HCT116 (cell line): ENCODE results near the gene LAMA4.

Source experiments
- CEBPB ChIP-seq: IDR thresholded peaks from 2 replicates; pipeline ENCODE4 v1.6.1; 2012; ENCODE audit warnings: low read depth
- EZH2 ChIP-seq: fragments of 200-600 bp; sonication (generic); IDR thresholded peaks from 2 replicates; pipeline ENCODE4 v1.6.1; 2017; ENCODE audit warnings: antibody characterized with exemption, mixed run types
- POLR2A ChIP-seq: IDR thresholded peaks from 2 replicates; pipeline ENCODE4 v1.7.0; 2011; ENCODE audit warnings: borderline replicate concordance; ENCODE audit not compliant: insufficient read depth, insufficient read length; ENCODE audit errors: extremely low read depth
- POLR2AphosphoS5 ChIP-seq: IDR thresholded peaks from 2 replicates; pipeline ENCODE4 v1.6.1; 2011; ENCODE audit warnings: mild to moderate bottlenecking, low read depth, low read length, moderate library complexity
- RAD21 ChIP-seq: IDR thresholded peaks from 2 replicates; pipeline ENCODE4 v1.6.1; 2012; ENCODE audit warnings: low read depth, mild to moderate bottlenecking
- TF ChIP-seq, protein P1 (sequence below), 3 experiments: fragments of 200-600 bp in 1 of 3; sonication (generic) in 1 of 3; IDR thresholded peaks in 2 of 3; conservative IDR thresholded peaks in 1 of 3; 2 replicates each; pipeline ENCODE4 v1.5.1; 2012 to 2017; ENCODE audit warnings: low read depth in 2 of 3, low read length in 2 of 3, antibody characterized with exemption in 1 of 3, borderline replicate concordance in 1 of 3, control low read depth in 1 of 3, mild to moderate bottlenecking in 1 of 3, mixed read lengths in 1 of 3, mixed run types in 1 of 3, moderate library complexity in 1 of 3; ENCODE audit not compliant: insufficient read depth in 1 of 3

DNA sequence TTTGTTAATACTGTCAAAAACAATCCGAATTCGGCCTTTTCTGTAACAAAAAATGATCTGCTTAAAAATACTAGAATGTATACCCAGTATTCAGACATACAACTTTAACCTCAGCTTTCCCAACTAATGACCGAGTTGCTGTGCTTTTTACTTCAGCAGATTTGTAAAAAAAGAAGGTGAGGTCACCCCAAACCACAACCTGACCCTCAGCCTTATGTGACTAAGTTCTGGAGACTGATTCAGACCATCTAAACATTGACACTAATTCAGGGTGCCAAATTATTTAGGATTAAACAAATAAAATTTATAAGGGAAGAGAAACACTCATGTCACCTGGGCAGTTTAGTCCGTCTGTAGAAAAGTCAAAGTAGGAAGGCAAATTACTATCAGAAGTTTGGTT lies 192.8 kb downstream of the LAMA4 start:
- TF ChIP-seq, protein P1, sequence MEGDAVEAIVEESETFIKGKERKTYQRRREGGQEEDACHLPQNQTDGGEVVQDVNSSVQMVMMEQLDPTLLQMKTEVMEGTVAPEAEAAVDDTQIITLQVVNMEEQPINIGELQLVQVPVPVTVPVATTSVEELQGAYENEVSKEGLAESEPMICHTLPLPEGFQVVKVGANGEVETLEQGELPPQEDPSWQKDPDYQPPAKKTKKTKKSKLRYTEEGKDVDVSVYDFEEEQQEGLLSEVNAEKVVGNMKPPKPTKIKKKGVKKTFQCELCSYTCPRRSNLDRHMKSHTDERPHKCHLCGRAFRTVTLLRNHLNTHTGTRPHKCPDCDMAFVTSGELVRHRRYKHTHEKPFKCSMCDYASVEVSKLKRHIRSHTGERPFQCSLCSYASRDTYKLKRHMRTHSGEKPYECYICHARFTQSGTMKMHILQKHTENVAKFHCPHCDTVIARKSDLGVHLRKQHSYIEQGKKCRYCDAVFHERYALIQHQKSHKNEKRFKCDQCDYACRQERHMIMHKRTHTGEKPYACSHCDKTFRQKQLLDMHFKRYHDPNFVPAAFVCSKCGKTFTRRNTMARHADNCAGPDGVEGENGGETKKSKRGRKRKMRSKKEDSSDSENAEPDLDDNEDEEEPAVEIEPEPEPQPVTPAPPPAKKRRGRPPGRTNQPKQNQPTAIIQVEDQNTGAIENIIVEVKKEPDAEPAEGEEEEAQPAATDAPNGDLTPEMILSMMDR (IDR thresholded peaks at IDR 0.05 in 2 of 3, conservative IDR thresholded peaks at IDR 0.05 in 1 of 3; ENCODE audit: borderline replicate concordance in 1 of 3, insufficient read depth in 1 of 3, low read depth in 2 of 3, low read length in 2 of 3): no peak
- TF ChIP-seq RAD21 (no peak), POLR2A (no peak), EZH2 (no peak), POLR2AphosphoS5 (no peak), CEBPB (no peak)
